HCT116 (cell line): ENCODE results near the gene POLRMT. TPM values are rescaled to one million over a fixed set of nuclear protein-coding genes. Genes with fewer than 3 reads are reported as not detected.

Experiments
- ATAC-seq: fragments of 200-7000 bp; cut with Tn5 transposase; 2 replicates; pipeline ENCODE4 v1.9.1; 2020; ENCODE audit warnings: mild to moderate bottlenecking, moderate library complexity
- BruUV-seq: library from RNA; stranded (reverse); fragments of 400-500 nt; replicated peaks from 2 replicates; lab custom pipeline; 2021; lab: Mats Ljungman, UMichigan
- CTCF ChIA-PET: fragments of 300-600 bp; sonication (Branson Sonifier 250); formaldehyde crosslinking; loops from one replicate; lab custom pipeline; 2021; ENCODE audit warnings: antibody characterized with exemption; lab: Charles Lee
- POLR2A ChIA-PET: fragments of 300-600, 350-600 bp; sonication (Branson Sonifier 250); formaldehyde crosslinking; loops from one replicate; lab custom pipeline; 2021; ENCODE audit warnings: antibody characterized with exemption; lab: Charles Lee
- RAD21 ChIA-PET, 2 experiments: fragments of 300-600 bp; sonication (Branson Sonifier 250); formaldehyde crosslinking; loops; one replicate each; lab custom pipeline; 2023; ENCODE audit warnings: low total read pairs in 2 of 2; ENCODE audit not compliant: uncharacterized antibody in 2 of 2, unreplicated experiment in 2 of 2, low non-redundant PET in 1 of 2; lab: Charles Lee
- DNase-seq: peaks from one replicate; pipeline ENCODE4 v3.0.0-alpha.2; 2010; ENCODE audit warnings: low read depth, low spot score
- H2AFZ ChIP-seq: fragments of 200-600 bp; shearing (Covaris generic), sonication (generic); 2 replicates; pipeline ENCODE4 v1.6.1; 2017; ENCODE audit warnings: low read depth, mixed run types, mixed read lengths, antibody characterized with exemption, low read length; ENCODE audit not compliant: poor library complexity, severe bottlenecking
- H3K27ac ChIP-seq: 2 replicates; pipeline ENCODE4 v1.5.1; 2012; ENCODE audit warnings: low read depth, low read length
- H3K27me3 ChIP-seq: fragments of 200-600 bp; sonication (generic); 2 replicates; pipeline ENCODE4 v1.6.1; 2016; ENCODE audit warnings: mixed run types, low read length, mixed read lengths; ENCODE audit not compliant: insufficient read depth
- H3K36me3 ChIP-seq, 2 experiments: fragments of 200-500 bp in 1 of 2; fragments of 200-600 bp in 1 of 2; sonication (Bioruptor generic) in 1 of 2; sonication (generic) in 1 of 2; 2 replicates each; pipeline versions ENCODE4 v1.5.1 to v1.6.1; 2014 to 2016; ENCODE audit warnings: low read length in 2 of 2, inconsistent platforms in 1 of 2, mixed read lengths in 1 of 2, mixed run types in 1 of 2; ENCODE audit not compliant: insufficient read depth in 2 of 2, control insufficient read depth in 1 of 2
- H3K4me1 ChIP-seq, 2 experiments: fragments of 200-600 bp in 1 of 2; sonication (generic) in 1 of 2; 2 replicates each; pipeline versions ENCODE4 v1.5.1 to v1.6.1; 2012 to 2017; ENCODE audit warnings: low read length in 2 of 2, inconsistent platforms in 1 of 2, mild to moderate bottlenecking in 1 of 2, mixed read lengths in 1 of 2, mixed run types in 1 of 2, moderate library complexity in 1 of 2; ENCODE audit not compliant: insufficient read depth in 2 of 2, control insufficient read depth in 1 of 2
- H3K4me2 ChIP-seq: fragments of 200-600 bp; sonication (generic); 2 replicates; pipeline ENCODE4 v1.6.1; 2017; ENCODE audit warnings: mixed run types, low read length, mixed read lengths
- H3K4me3 ChIP-seq, 2 experiments: fragments of 200-600 bp in 1 of 2; sonication (generic) in 1 of 2; replicated peaks in 1 of 2; 2 replicates each; pipeline ENCODE4 v1.5.1; 2011 to 2016; ENCODE audit warnings: low read length in 2 of 2, control low read depth in 1 of 2, low read depth in 1 of 2, mild to moderate bottlenecking in 1 of 2, mixed read lengths in 1 of 2, mixed run types in 1 of 2
- H3K79me2 ChIP-seq: fragments of 200-600 bp; sonication (generic); 2 replicates; pipeline ENCODE4 v1.6.1; 2017; ENCODE audit warnings: mild to moderate bottlenecking, mixed run types, low read length, moderate library complexity, mixed read lengths; ENCODE audit not compliant: insufficient read depth
- H3K9ac ChIP-seq: fragments of 200-600 bp; sonication (generic); 2 replicates; pipeline ENCODE4 v1.6.1; 2016; ENCODE audit warnings: low read length, mixed read lengths
- H3K9me2 ChIP-seq: fragments of 200-600 bp; sonication (generic), shearing (Covaris generic); 2 replicates; pipeline ENCODE4 v1.6.1; 2017; ENCODE audit warnings: mixed run types, mild to moderate bottlenecking, moderate library complexity; ENCODE audit not compliant: insufficient read depth
- H3K9me3 ChIP-seq, 2 experiments: fragments of 200-500 bp in 1 of 2; fragments of 200-600 bp in 1 of 2; sonication (Bioruptor generic) in 1 of 2; sonication (generic) in 1 of 2; 2 replicates each; pipeline ENCODE4 v1.6.1; 2014 to 2017; ENCODE audit warnings: low read length in 2 of 2, mixed read lengths in 2 of 2, inconsistent platforms in 1 of 2, low read depth in 1 of 2, mild to moderate bottlenecking in 1 of 2, mixed run types in 1 of 2, moderate library complexity in 1 of 2; ENCODE audit not compliant: control insufficient read depth in 1 of 2, insufficient read depth in 1 of 2
- H4K20me1 ChIP-seq: fragments of 200-600 bp; sonication (generic), shearing (Covaris generic); 2 replicates; pipeline ENCODE4 v1.6.1; 2017; ENCODE audit warnings: mixed run types, mild to moderate bottlenecking, moderate library complexity; ENCODE audit not compliant: insufficient read depth
- ATF3 ChIP-seq: IDR thresholded peaks from 2 replicates; pipeline ENCODE4 v1.6.1; 2012
- CBX3 ChIP-seq: IDR thresholded peaks from 2 replicates; pipeline ENCODE4 v1.6.1; 2012; ENCODE audit warnings: low read depth
- CEBPB ChIP-seq: IDR thresholded peaks from 2 replicates; pipeline ENCODE4 v1.6.1; 2012; ENCODE audit warnings: low read depth
- CTCF ChIP-seq, 3 experiments: fragments of 200-600 bp in 1 of 3; sonication (generic) in 1 of 3; IDR thresholded peaks in 2 of 3; conservative IDR thresholded peaks in 1 of 3; 2 replicates each; pipeline ENCODE4 v1.5.1; 2012 to 2017; ENCODE audit warnings: low read depth in 2 of 3, low read length in 2 of 3, antibody characterized with exemption in 1 of 3, borderline replicate concordance in 1 of 3, control low read depth in 1 of 3, mild to moderate bottlenecking in 1 of 3, mixed read lengths in 1 of 3, mixed run types in 1 of 3, moderate library complexity in 1 of 3; ENCODE audit not compliant: insufficient read depth in 1 of 3
- ELF1 ChIP-seq: IDR thresholded peaks from 2 replicates; pipeline ENCODE4 v1.6.1; 2012; ENCODE audit warnings: low read depth, borderline replicate concordance
- EZH2 ChIP-seq: fragments of 200-600 bp; sonication (generic); IDR thresholded peaks from 2 replicates; pipeline ENCODE4 v1.6.1; 2017; ENCODE audit warnings: antibody characterized with exemption, mixed run types
- EZH2phosphoT487 ChIP-seq: fragments of 200-600 bp; IDR thresholded peaks from 2 replicates; pipeline ENCODE4 v1.6.1; 2018; ENCODE audit warnings: antibody characterized with exemption, borderline replicate concordance
- MAX ChIP-seq: IDR thresholded peaks from 2 replicates; pipeline ENCODE4 v1.6.1; 2012
- POLR2A ChIP-seq: IDR thresholded peaks from 2 replicates; pipeline ENCODE4 v1.7.0; 2011; ENCODE audit warnings: borderline replicate concordance; ENCODE audit not compliant: insufficient read depth, insufficient read length; ENCODE audit errors: extremely low read depth
- POLR2AphosphoS5 ChIP-seq: IDR thresholded peaks from 2 replicates; pipeline ENCODE4 v1.6.1; 2011; ENCODE audit warnings: mild to moderate bottlenecking, low read depth, low read length, moderate library complexity
- RAD21 ChIP-seq: IDR thresholded peaks from 2 replicates; pipeline ENCODE4 v1.6.1; 2012; ENCODE audit warnings: low read depth, mild to moderate bottlenecking
- SIN3A ChIP-seq: IDR thresholded peaks from 2 replicates; pipeline ENCODE4 v1.6.1; 2012; ENCODE audit warnings: low read depth
- SRF ChIP-seq: IDR thresholded peaks from 2 replicates; pipeline ENCODE4 v1.6.1; 2012; ENCODE audit warnings: low read depth
- TCF7L2 ChIP-seq: IDR thresholded peaks from 2 replicates; pipeline ENCODE4 v1.7.0; 2011; ENCODE audit warnings: borderline replicate concordance, inconsistent platforms; ENCODE audit not compliant: insufficient read depth, insufficient read length; ENCODE audit errors: extremely low read depth
- YY1 ChIP-seq: IDR thresholded peaks from 2 replicates; pipeline ENCODE4 v1.6.1; 2011; ENCODE audit warnings: low read length, low read depth, moderate library complexity, mild to moderate bottlenecking; ENCODE audit not compliant: insufficient replicate concordance; ENCODE audit errors: extremely low read depth
- ZFX ChIP-seq: fragments of 450-650 bp; IDR thresholded peaks from 2 replicates; pipeline ENCODE4 v1.6.1; 2017
- ZNF274 ChIP-seq: fragments of 200-500 bp; sonication (Bioruptor generic); IDR thresholded peaks from 2 replicates; pipeline ENCODE4 v1.6.1; 2014; ENCODE audit warnings: mild to moderate bottlenecking, low read depth, low read length, inconsistent platforms
- intact Hi-C: fragments of 100-400 bp; cut with micrococcal nuclease; formaldehyde crosslinking; loops from 2 replicates; pipeline ENCODE4 v1.10.0; 2022
- total RNA-seq: library from RNA; stranded (reverse); gene quantifications from one replicate; pipeline ENCODE4 v1.2.1, GENCODE V29; 2021; ENCODE audit not compliant: unreplicated experiment

POLRMT gene
- total RNA-seq, 1 experiment from 2014 or later = 138 TPM

- no peak overlapping the region for H3K27ac ChIP-seq
- no peak overlapping the region for H3K9ac ChIP-seq
- ATAC-seq = no peak
- no peak overlapping the region for H3K4me3 ChIP-seq
- DNase-seq = no peak
- no peak overlapping the region for H2AFZ ChIP-seq
- no peaks in the 10 kb centered on the region for H4K20me1 ChIP-seq
- no peak overlapping the region for H3K4me2 ChIP-seq
- H3K36me3 ChIP-seq = no peaks in the 10 kb centered on the region
- no peak for TF ChIP-seq EZH2
- TF ChIP-seq ELF1 = no peak
- TF ChIP-seq TCF7L2 = no peak
- TF ChIP-seq EZH2phosphoT487 = no peak
- no peak for TF ChIP-seq POLR2AphosphoS5
- no peak for TF ChIP-seq SIN3A
- TF ChIP-seq RAD21 = no peak
- RAD21 ChIA-PET = no interaction called here
- no peaks in the 10 kb centered on the region for H3K9me2 ChIP-seq
- H3K27me3 ChIP-seq = no peaks in the 10 kb centered on the region
- H3K79me2 ChIP-seq = no peaks in the 10 kb centered on the region
- H3K9me3 ChIP-seq = peaks cover 0 to 3% of the 10 kb centered on the region in 2 experiments; a peak in 1 of 4 replicates
- no TSS peak for BruUV-seq
- CTCF ChIA-PET = no interaction called here
- H3K4me1 ChIP-seq = no peaks in the 10 kb centered on the region
- POLR2A ChIA-PET = no interaction called here
- intact Hi-C loops = no loop called here
Measured at GRCh38 chr19:595326-596262, 37.7 kb downstream of the POLRMT start.

GRCh38 chr19:594265-594870 is 39.0 kb downstream of the POLRMT start:
- Histone ChIP-seq H3K27ac (no peak overlapping the region), H3K79me2 (no peaks in the 10 kb centered on the region), H3K4me1 (peaks cover 0 to under 1% of the 10 kb centered on the region in 2 experiments; a peak in 2 of 4 replicates), H2AFZ (no peak overlapping the region), H3K4me2 (no peak overlapping the region), H3K36me3 (no peaks in the 10 kb centered on the region), H3K9ac (no peak overlapping the region), H3K27me3 (no peaks in the 10 kb centered on the region), H3K9me3 (peaks cover 0 to 3% of the 10 kb centered on the region in 2 experiments; a peak in 1 of 4 replicates), H4K20me1 (no peaks in the 10 kb centered on the region), H3K9me2 (no peaks in the 10 kb centered on the region), H3K4me3 (no peak overlapping the region)
- ChIA-PET CTCF (no interaction called here), POLR2A (no interaction called here), RAD21 (no interaction called here)
- no TSS peak for BruUV-seq
- ATAC-seq = no peak
- intact Hi-C loops = no loop called here
- DNase-seq = no peak
- no peak for TF ChIP-seq MAX
- no peak for TF ChIP-seq ZNF274
- TF ChIP-seq CBX3 = no peak
- TF ChIP-seq CTCF (IDR thresholded peaks at IDR 0.05 in 2 of 3, conservative IDR thresholded peaks at IDR 0.05 in 1 of 3; ENCODE audit: borderline replicate concordance in 1 of 3, insufficient read depth in 1 of 3, low read depth in 2 of 3, low read length in 2 of 3) = no peak
- TF ChIP-seq ELF1 = no peak
- no peak for TF ChIP-seq TCF7L2
- no peak for TF ChIP-seq POLR2AphosphoS5
- no peak for TF ChIP-seq POLR2A
- TF ChIP-seq ATF3 = no peak
- TF ChIP-seq SRF = no peak
- no peak for TF ChIP-seq YY1
- TF ChIP-seq ZFX = no peak
- TF ChIP-seq EZH2phosphoT487 = no peak
- no peak for TF ChIP-seq EZH2
- no peak for TF ChIP-seq CEBPB
